H1 (cell line): ENCODE measurements around the gene HELZ2. TPM values are rescaled to one million over a fixed set of nuclear protein-coding genes. Genes with fewer than 3 reads are reported as not detected.

ENCODE experiments used
- CHD7 ChIP-seq: fragments of 300-600 bp; sonication (generic); IDR thresholded peaks from 2 replicates; pipeline ENCODE4 v1.7.1; 2012; ENCODE audit warnings: low read length, moderate library complexity, mild to moderate bottlenecking, inconsistent platforms; ENCODE audit not compliant: insufficient replicate concordance
- CREB1 ChIP-seq: IDR thresholded peaks from 2 replicates; pipeline ENCODE4 v1.6.1; 2012; ENCODE audit warnings: inconsistent platforms
- EZH2 ChIP-seq: fragments of 200-600 bp; sonication (generic); IDR thresholded peaks from 2 replicates; pipeline ENCODE4 v1.7.1; 2012; ENCODE audit warnings: low read depth, mild to moderate bottlenecking, moderate library complexity, low read length, inconsistent platforms; ENCODE audit not compliant: severe bottlenecking
- HDAC6 ChIP-seq: IDR thresholded peaks from one replicate; pipeline ENCODE4 v1.7.1; 2012; ENCODE audit warnings: low read depth, mild to moderate bottlenecking, inconsistent platforms, low read length, moderate library complexity
- MAFK ChIP-seq: IDR thresholded peaks from 2 replicates; pipeline ENCODE4 v1.6.1; 2012; ENCODE audit warnings: low read depth, mild to moderate bottlenecking, improper control_type of control experiment, low read length
- PHF8 ChIP-seq: fragments of 200-600 bp; sonication (generic); conservative IDR thresholded peaks from 2 replicates; pipeline ENCODE4 v1.7.1; 2012; ENCODE audit warnings: low read depth, mild to moderate bottlenecking, inconsistent platforms, low read length, moderate library complexity
- RAD21 ChIP-seq, 2 experiments: IDR thresholded peaks in 1 of 2; conservative IDR thresholded peaks in 1 of 2; 2 replicates each; pipeline ENCODE4 v1.6.1; 2011; ENCODE audit warnings: low read depth in 2 of 2, low read length in 2 of 2, improper control_type of control experiment in 1 of 2, inconsistent platforms in 1 of 2, mild to moderate bottlenecking in 1 of 2, moderate library complexity in 1 of 2
- SP2 ChIP-seq: IDR thresholded peaks from 2 replicates; pipeline ENCODE4 v1.6.1; 2012; ENCODE audit warnings: mild to moderate bottlenecking, low read length, inconsistent platforms
- TAF7 ChIP-seq: optimal IDR thresholded peaks from 2 replicates; pipeline ENCODE3; 2011; ENCODE audit warnings: low read depth, mild to moderate bottlenecking, inconsistent platforms, low read length, moderate library complexity, borderline replicate concordance
- TBP ChIP-seq: IDR thresholded peaks from 2 replicates; pipeline ENCODE4 v1.6.1; 2011; ENCODE audit warnings: low read depth, low read length, improper control_type of control experiment
- polyA plus RNA-seq, 7 experiments: library from polyadenylated mRNA; depleted of rRNA in 3 of 7; stranded (reverse) in 5 of 7; unstranded in 2 of 7; fragments of >200 nt in 5 of 7; fragments of 200-250 nt in 2 of 7; gene quantifications; 1 replicate in 5 of 7; 2 replicates in 1 of 7; 4 replicates in 1 of 7; pipeline versions ENCODE4 v1.2.1 to v1.2.3, GENCODE V29; 2011 to 2013; ENCODE audit warnings: missing spikeins in 2 of 7, mixed read lengths in 2 of 7
- total RNA-seq: library from RNA; stranded (reverse); fragmentation: NEBNext Ultra II Directional; extraction: Animal tissue kit (Norgen Biotek cat#: 25700); gene quantifications from 2 replicates; pipeline ENCODE4 v1.2.1, GENCODE V29; 2021

Gene HELZ2
- total and polyA plus RNA-seq, 2 of the 8 experiments (the other 6 are each of a cell fraction or from before 2014, with no cell fraction given): 7.9 to 17.5 TPM

- TF ChIP-seq CHD7: no peak
- TF ChIP-seq TBP: no peak
- no peak for TF ChIP-seq SP2
- no peak for TF ChIP-seq TAF7
- no peak for TF ChIP-seq PHF8
- TF ChIP-seq EZH2: no peak
- TF ChIP-seq HDAC6: no peak
- no peak for TF ChIP-seq MAFK
- TF ChIP-seq CREB1: no peak
- no peak for TF ChIP-seq RAD21 (IDR thresholded peaks at IDR 0.05 in 1 of 2, conservative IDR thresholded peaks at IDR 0.05 in 1 of 2; ENCODE audit: low read depth in 2 of 2, low read length in 2 of 2)
Measured at GRCh38 chr20:63536241-63536977, 37.6 kb downstream of the HELZ2 start (continued).
